ENCODE results near the gene NDUFB6. TPM values are rescaled to one million over a fixed set of nuclear protein-coding genes. Genes with fewer than 3 reads are reported as not detected.

The NDUFB6 gene
- total RNA-seq, 6 donors from 2014 or later, result 3.1 to 46.9 (median 25.9) TPM

DNA sequence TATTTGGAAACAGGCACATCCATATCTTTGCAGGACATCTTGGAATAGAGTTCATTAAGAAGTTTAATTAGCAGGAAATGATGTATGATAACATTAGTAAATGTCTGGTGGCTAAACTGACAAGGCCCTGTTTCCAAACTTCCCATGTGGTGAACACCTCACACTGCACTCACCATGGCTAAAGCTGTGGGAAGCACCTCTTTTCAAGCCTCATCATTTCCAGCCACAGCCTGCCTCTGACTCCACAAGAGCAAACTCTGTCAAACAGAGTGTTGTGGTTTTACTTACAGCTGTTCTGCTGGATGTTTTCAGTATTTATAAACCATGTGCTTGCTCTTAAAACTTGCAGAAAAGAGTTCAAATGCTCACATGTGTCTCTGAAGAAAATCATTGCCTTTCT lies 14.9 kb upstream of the NDUFB6 start:
- DNase-seq, result no peak

DNA sequence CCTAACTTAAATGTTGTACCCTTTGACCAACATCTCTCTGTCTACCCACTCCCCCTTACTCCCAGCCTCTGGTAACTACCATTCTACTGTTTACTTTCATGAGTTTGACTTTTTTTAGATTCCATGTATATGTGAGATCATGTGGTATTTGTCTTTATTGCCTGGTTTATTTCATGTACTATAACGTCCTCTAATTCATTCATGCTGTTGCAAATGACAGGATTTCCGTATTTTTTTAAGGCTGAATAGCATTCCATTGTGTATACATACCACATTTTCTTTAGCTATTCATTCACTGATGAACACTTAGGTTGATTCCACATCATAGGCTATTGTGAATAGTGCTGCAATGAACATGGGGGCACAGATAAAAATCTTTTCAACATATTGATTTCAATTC lies 11.8 kb upstream of the NDUFB6 start:
- H3K27ac ChIP-seq, result no peak overlapping the region
- TF ChIP-seq POLR2AphosphoS5 (IDR thresholded peaks at IDR 0.05), result no peak
- no peak for TF ChIP-seq EP300 (IDR thresholded peaks at IDR 0.05)
- no peak for TF ChIP-seq POLR2A (IDR thresholded peaks at IDR 0.05)
- TF ChIP-seq, protein P1, sequence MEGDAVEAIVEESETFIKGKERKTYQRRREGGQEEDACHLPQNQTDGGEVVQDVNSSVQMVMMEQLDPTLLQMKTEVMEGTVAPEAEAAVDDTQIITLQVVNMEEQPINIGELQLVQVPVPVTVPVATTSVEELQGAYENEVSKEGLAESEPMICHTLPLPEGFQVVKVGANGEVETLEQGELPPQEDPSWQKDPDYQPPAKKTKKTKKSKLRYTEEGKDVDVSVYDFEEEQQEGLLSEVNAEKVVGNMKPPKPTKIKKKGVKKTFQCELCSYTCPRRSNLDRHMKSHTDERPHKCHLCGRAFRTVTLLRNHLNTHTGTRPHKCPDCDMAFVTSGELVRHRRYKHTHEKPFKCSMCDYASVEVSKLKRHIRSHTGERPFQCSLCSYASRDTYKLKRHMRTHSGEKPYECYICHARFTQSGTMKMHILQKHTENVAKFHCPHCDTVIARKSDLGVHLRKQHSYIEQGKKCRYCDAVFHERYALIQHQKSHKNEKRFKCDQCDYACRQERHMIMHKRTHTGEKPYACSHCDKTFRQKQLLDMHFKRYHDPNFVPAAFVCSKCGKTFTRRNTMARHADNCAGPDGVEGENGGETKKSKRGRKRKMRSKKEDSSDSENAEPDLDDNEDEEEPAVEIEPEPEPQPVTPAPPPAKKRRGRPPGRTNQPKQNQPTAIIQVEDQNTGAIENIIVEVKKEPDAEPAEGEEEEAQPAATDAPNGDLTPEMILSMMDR (IDR thresholded peaks at IDR 0.05), result no peak
- H3K36me3 ChIP-seq, result no peaks in the 10 kb centered on the region
- H3K4me1 ChIP-seq, result no peaks in the 10 kb centered on the region
- DNase-seq (no peak), ATAC-seq (ENCODE audit: low FRiP score in 2 of 2) (no peak)
- no peak overlapping the region for H3K4me3 ChIP-seq
- no peaks in the 10 kb centered on the region for H3K9me3 ChIP-seq
- no peaks in the 10 kb centered on the region for H3K27me3 ChIP-seq
- 29 to 48% methylated on average over 2 of the region's 2 CpGs for WGBS, 2 donors

More for the DNA sequence above, 14.9 kb upstream of the NDUFB6 start:
- Histone ChIP-seq H3K9me3 (no peaks in the 10 kb centered on the region), H3K36me3 (no peaks in the 10 kb centered on the region), H3K4me3 (no peak overlapping the region), H3K4me1 (no peaks in the 10 kb centered on the region), H3K27me3 (no peaks in the 10 kb centered on the region), H3K27ac (no peak overlapping the region)
- ATAC-seq (ENCODE audit: low FRiP score in 2 of 2), result no peak
- TF ChIP-seq, protein P1 (IDR thresholded peaks at IDR 0.05), result no peak
- TF ChIP-seq EP300 (IDR thresholded peaks at IDR 0.05) (no peak), POLR2AphosphoS5 (IDR thresholded peaks at IDR 0.05) (no peak), POLR2A (IDR thresholded peaks at IDR 0.05) (no peak)

DNA sequence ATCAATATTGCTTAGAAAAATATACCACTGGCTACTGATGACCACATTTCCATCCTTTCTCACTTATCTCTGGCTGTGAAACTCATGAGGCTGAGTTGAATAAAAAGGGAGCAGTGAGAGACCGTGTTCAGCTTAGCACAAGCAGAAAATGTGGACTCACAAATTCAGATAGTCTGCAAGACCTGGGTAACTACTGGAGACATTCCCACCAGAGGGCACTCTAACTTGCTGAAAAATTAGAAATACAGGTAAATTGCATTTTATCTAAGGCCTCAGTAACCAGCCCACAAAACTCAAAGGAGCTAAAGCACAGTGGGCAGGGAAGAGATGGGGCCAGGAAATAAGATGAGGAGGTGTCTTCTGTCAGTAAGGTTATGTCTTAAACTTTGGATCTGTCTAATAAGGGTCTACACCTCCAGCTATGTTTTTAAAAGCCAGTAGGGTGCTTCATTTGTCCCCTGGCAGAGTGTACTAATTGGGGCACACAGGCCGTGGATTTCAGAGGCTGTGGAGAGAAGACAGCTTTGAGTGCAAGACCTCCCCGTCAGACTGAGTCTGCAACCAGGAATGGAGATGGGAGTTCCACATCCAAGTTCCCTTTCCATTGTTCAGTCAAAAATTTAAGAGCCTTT lies 8.7 kb upstream of the NDUFB6 start:
- TF ChIP-seq, protein P1 (IDR thresholded peaks at IDR 0.05), result peak in 3 of 6 experiments; percentile 22 to 26 (median 24)
- no peak for TF ChIP-seq POLR2AphosphoS5 (IDR thresholded peaks at IDR 0.05)
- DNase-seq, result no peak
- Histone ChIP-seq H3K36me3 (no peaks in the 10 kb centered on the region), H3K4me1 (no peaks in the 10 kb centered on the region), H3K9me3 (no peaks in the 10 kb centered on the region), H3K27ac (no peak overlapping the region), H3K27me3 (no peaks in the 10 kb centered on the region), H3K4me3 (no peak overlapping the region)
- peak in 1 of 2 donors; percentile 35 for ATAC-seq (ENCODE audit: low FRiP score in 2 of 2)
- WGBS, 2 donors, result 48 to 54% methylated on average over 3 of the region's 3 CpGs

DNA sequence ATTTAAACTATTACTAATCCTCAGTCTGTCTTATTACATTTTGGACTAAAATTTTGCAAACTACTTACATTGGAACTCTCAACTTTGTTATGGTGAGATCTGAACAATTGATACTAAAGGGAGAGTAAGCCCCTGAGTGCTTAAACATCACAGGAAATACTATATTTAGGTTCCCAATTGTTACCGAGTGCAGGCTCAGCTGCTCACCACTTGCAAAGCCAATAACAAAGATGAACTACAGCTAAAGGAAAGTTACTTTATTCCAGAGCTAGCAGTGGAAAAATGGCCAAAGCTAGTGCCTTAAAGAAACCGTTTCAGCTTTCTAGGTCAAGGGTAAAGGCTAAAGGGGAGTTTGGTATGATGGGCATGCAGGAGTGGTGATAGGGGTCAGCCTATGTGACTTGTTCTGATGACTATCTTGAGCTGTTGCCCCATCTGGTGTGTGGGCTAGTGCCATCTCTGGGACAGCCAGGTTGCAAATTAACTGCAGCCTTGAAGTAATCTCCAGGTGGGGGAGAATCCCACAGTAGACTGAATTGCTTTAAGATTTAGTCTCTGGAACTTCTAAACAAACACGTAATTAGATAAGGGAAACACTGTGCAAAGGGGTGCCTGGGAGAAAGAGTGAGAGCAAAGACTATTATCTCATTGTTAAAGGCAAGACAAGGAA lies 7.8 kb upstream of the NDUFB6 start:
- Histone ChIP-seq H3K4me3 (no peak overlapping the region), H3K27me3 (no peaks in the 10 kb centered on the region), H3K4me1 (no peaks in the 10 kb centered on the region), H3K36me3 (no peaks in the 10 kb centered on the region), H3K9me3 (no peaks in the 10 kb centered on the region), H3K27ac (no peak overlapping the region)
- no peak for TF ChIP-seq POLR2A (IDR thresholded peaks at IDR 0.05)
- TF ChIP-seq EP300 (IDR thresholded peaks at IDR 0.05), result no peak
- TF ChIP-seq, protein P1 (IDR thresholded peaks at IDR 0.05), result no peak
- TF ChIP-seq POLR2AphosphoS5 (IDR thresholded peaks at IDR 0.05), result no peak
- ATAC-seq (ENCODE audit: low FRiP score in 2 of 2), result no peak
- DNase-seq, result no peak
- 16 to 19% methylated on average over 3 of the region's 3 CpGs for WGBS, 2 donors
